ENCODE measurements around the gene ARL6IP4. TPM values are rescaled to one million over a fixed set of nuclear protein-coding genes. Genes with fewer than 3 reads are reported as not detected.

ARL6IP4 gene
- total RNA-seq, 1 donor from 2014 or later = 166 TPM

GRCh38 chr12:123001464-123001863 is 21.0 kb downstream of the ARL6IP4 start:
- no peak for DNase-seq (ENCODE audit: extremely low spot score, unreplicated experiment)
- no peaks in the 10 kb centered on the region for H3K9me3 Mint-ChIP-seq (ENCODE audit: unreplicated experiment)
- no peak overlapping the region for H3K27ac Mint-ChIP-seq (ENCODE audit: unreplicated experiment)
- H3K36me3 Mint-ChIP-seq (ENCODE audit: unreplicated experiment) = no peaks in the 10 kb centered on the region
- H3K4me1 Mint-ChIP-seq (ENCODE audit: unreplicated experiment) = no peaks in the 10 kb centered on the region
- no peaks in the 10 kb centered on the region for H3K27me3 Mint-ChIP-seq (ENCODE audit: unreplicated experiment)
- no peak overlapping the region for H3K4me3 Mint-ChIP-seq (ENCODE audit: unreplicated experiment)
- no peak for TF ChIP-seq CTCF (IDR thresholded peaks at IDR 0.05)

- DNase-seq (ENCODE audit: extremely low spot score, unreplicated experiment) = no peak
- Mint-ChIP-seq H3K9me3 (ENCODE audit: unreplicated experiment) (no peaks in the 10 kb centered on the region), H3K27ac (ENCODE audit: unreplicated experiment) (no peak overlapping the region), H3K36me3 (ENCODE audit: unreplicated experiment) (no peaks in the 10 kb centered on the region), H3K27me3 (ENCODE audit: unreplicated experiment) (no peaks in the 10 kb centered on the region), H3K4me3 (ENCODE audit: unreplicated experiment) (no peak overlapping the region), H3K4me1 (ENCODE audit: unreplicated experiment) (no peaks in the 10 kb centered on the region)
- TF ChIP-seq CTCF (IDR thresholded peaks at IDR 0.05) = no peak
Observed at GRCh38 chr12:123003257-123003656, 22.8 kb downstream of the ARL6IP4 start.

- H3K9me3 Mint-ChIP-seq (ENCODE audit: unreplicated experiment) = no peaks in the 10 kb centered on the region
- no peak overlapping the region for H3K4me3 Mint-ChIP-seq (ENCODE audit: unreplicated experiment)
- TF ChIP-seq CTCF (IDR thresholded peaks at IDR 0.05) = no peak
- H3K4me1 Mint-ChIP-seq (ENCODE audit: unreplicated experiment) = no peaks in the 10 kb centered on the region
- no peak for DNase-seq (ENCODE audit: extremely low spot score, unreplicated experiment)
- H3K27ac Mint-ChIP-seq (ENCODE audit: unreplicated experiment) = no peak overlapping the region
- no peaks in the 10 kb centered on the region for H3K36me3 Mint-ChIP-seq (ENCODE audit: unreplicated experiment)
- no peaks in the 10 kb centered on the region for H3K27me3 Mint-ChIP-seq (ENCODE audit: unreplicated experiment)
Observed at GRCh38 chr12:123004287-123004686, 23.8 kb downstream of the ARL6IP4 start.

GRCh38 chr12:123005081-123005626 is 24.7 kb downstream of the ARL6IP4 start:
- no peaks in the 10 kb centered on the region for H3K9me3 Mint-ChIP-seq (ENCODE audit: unreplicated experiment)
- DNase-seq (ENCODE audit: extremely low spot score, unreplicated experiment) = no peak

GRCh38 chr12:123006977-123007376 is 26.5 kb downstream of the ARL6IP4 start:
- Mint-ChIP-seq H3K27me3 (ENCODE audit: unreplicated experiment) (no peaks in the 10 kb centered on the region), H3K4me3 (ENCODE audit: unreplicated experiment) (no peak overlapping the region), H3K36me3 (ENCODE audit: unreplicated experiment) (peaks cover under 1% of the 10 kb centered on the region), H3K27ac (ENCODE audit: unreplicated experiment) (no peak overlapping the region), H3K9me3 (ENCODE audit: unreplicated experiment) (no peaks in the 10 kb centered on the region), H3K4me1 (ENCODE audit: unreplicated experiment) (no peaks in the 10 kb centered on the region)
- TF ChIP-seq CTCF (IDR thresholded peaks at IDR 0.05) = no peak
- no peak for DNase-seq (ENCODE audit: extremely low spot score, unreplicated experiment)

More at GRCh38 chr12:123005081-123005626, 24.7 kb downstream of the ARL6IP4 start:
- Mint-ChIP-seq H3K27me3 (ENCODE audit: unreplicated experiment) (no peaks in the 10 kb centered on the region), H3K4me1 (ENCODE audit: unreplicated experiment) (no peaks in the 10 kb centered on the region), H3K36me3 (ENCODE audit: unreplicated experiment) (no peaks in the 10 kb centered on the region), H3K4me3 (ENCODE audit: unreplicated experiment) (no peak overlapping the region), H3K27ac (ENCODE audit: unreplicated experiment) (no peak overlapping the region)
- no peak for TF ChIP-seq CTCF (IDR thresholded peaks at IDR 0.05)
